IPS DF 4.7 (cell line): Measurements from ENCODE around the gene OR13G1.
"Not testable (repeated sequence)": the region's sequence is repeated elsewhere in the genome, so short reads cannot be mapped to it uniquely, and the experiment has no call there.

Experiments used
- DNase-seq: peaks from one replicate; pipeline ENCODE4 v3.0.0-alpha.2; 2013; ENCODE audit warnings: low spot score; ENCODE audit errors: extremely low read depth

Gene OR13G1

DNA sequence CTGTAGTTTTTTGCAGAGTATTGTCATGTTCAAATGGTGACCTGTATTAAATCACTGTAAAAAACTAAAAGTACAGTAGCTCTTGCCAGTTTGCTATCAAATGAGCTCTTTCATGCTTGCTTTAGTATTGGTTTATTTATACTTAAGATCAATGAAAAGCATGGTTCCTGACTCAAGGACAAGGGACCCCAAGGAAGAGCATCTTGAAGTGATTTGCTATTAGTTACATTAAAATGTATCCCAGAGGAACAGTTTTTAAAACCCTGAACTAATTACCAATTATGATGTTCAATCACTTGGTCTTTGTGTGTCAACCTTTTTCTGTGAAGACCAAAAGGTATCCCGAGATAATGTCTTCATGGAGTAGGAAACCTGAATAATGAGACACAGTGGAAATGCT lies at the start of gene OR13G1:
OR13G1 (minus strand) TSS at position 101 of the 400 bp plus-strand sequence. CDS start 6,698 bp downstream, outside the sequence.
- no peak for DNase-seq

GRCh38 chr1:247721222-247721621 lies 41.7 kb upstream of the OR13G1 start:
- no peak for DNase-seq

GRCh38 chr1:247716546-247716945 lies 37.0 kb upstream of the OR13G1 start, which contains the start of gene OR6F1:
Gene OR6F1 (minus strand): TSS chr1:247716646. CDS start chr1:247712755, 3,891 bp downstream.
- DNase-seq, result no peak

DNA sequence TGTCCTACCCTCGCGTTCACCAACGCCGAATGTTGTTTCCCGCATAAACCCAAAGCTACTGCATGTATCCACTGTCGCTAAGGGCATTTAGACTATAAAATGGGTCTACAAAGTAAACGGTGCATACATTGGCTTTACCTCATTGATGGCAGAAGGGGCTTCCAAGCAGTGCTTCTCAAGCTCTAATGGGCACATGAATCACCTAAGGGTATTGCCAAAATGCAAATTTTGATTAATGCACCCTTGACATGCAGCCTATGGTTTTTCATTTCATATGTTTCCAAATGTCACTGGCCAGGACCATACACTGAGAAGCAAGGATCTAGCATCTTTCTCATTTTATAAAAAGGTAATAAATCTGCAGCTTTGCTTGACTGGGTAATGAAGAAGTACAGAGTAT lies 34.2 kb upstream of the OR13G1 start:
- DNase-seq, result no peak

GRCh38 chr1:247710681-247711080 lies 31.1 kb upstream of the OR13G1 start:
- DNase-seq, result not testable (repeated sequence)

GRCh38 chr1:247701338-247701737 lies 21.8 kb upstream of the OR13G1 start:
- no peak for DNase-seq

GRCh38 chr1:247681288-247681897 lies 1.9 kb upstream of the OR13G1 start:
- DNase-seq, result peak; percentile 79

GRCh38 chr1:247680171-247680570 lies 632 bp upstream of the OR13G1 start:
- no peak for DNase-seq

DNA sequence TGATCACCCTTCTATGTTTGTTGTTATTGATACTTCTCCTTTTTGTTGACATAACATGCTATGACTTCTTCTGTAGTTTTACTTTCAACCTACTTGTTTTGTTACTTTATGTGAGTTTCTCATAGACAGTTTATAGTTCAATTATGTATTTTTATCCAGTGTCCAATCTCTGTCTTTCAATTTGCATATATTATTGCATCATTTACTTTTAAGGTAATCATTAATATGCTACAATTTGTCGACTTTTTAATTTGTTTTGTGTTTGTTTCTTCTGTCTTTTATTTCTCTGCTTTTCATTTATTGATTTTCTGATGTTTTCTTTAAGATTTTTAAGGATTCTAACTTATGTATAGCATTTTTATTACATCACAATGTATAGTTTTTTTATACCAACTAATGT lies 10.3 kb downstream of the OR13G1 start:
- DNase-seq, result no peak

GRCh38 chr1:247656221-247656875 lies 23.2 kb downstream of the OR13G1 start:
- DNase-seq, result no peak

DNA sequence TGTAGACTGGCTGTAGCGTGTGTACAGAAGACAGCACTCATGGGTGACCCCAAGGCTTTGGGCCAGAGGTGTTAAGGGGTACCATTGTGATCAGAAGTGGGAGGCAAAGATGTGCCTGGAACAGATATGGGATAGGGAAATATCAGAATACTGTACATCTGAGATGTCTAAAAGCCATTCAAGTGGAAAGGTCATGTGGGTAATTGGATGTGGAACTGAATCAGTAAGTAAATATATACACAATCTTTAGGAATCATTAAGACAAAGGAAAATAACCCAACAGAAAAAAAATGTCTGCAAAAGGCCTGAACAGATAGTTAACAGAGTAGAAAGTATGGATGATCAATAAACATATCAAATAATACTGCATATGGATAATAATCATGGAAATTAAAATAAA lies 26.5 kb downstream of the OR13G1 start:
- no peak for DNase-seq

DNA sequence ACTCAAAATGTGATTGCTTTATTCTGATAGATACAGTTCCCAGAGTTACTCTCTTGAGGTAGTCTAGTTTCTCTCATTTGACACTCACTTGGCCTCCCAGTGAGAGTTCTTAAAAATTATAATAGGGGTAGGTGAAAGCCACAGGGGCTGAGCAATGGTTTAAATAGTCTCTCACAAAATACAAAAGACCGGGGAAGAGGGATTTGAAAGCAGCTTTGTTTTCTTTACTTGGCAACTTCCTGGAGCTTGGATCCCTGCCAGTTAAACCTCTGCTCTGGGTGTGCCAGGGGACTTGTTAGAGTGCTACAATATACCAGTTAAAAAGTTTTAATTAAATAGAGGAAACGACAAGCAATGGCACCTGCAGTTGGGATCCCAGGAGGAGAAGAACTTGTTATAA lies 31.7 kb downstream of the OR13G1 start:
- no peak for DNase-seq

- DNase-seq, result no peak
Measured at GRCh38 chr1:247646867-247647266, 32.7 kb downstream of the OR13G1 start.

DNA sequence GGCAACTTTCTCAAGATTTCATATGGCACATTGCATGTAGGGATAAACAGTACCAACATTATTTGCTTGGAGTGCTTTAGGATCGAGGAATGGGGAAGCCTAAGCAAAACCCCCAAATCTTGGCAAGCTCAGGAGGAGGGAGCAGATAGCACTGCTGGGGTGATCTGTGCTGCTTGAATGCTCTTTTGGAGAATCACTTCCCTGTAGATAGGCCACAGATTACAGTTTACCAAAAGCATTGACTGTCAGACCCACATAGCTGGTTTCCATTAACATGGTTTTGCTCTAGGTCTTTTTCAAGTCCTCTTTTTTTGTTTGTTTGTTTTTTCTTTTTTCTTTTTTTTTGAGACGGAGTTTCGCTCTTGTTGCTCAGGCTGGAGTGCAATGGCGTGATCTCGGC lies 36.8 kb downstream of the OR13G1 start:
- DNase-seq, result no peak

- DNase-seq, result no peak
Measured at GRCh38 chr1:247639381-247639981, 40.1 kb downstream of the OR13G1 start.

DNA sequence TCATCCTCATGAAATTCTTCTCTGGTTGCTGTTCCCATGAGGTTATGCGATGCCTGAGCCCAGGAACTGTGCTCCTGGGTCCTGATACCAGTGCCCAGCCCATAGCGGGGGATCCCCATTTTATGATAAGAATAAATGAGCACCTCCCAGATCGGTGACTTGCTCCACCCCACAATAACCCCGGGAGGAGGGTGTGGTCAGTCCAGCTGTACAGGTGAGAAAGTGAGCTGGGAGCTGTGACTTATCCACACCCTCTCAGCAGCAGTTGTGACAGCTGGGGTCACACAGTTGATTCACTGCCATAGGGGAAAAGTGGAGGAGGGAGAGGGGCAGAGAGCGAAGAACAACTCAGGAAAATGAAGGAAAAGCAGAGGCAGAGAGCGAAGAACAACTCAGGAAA lies 40.8 kb downstream of the OR13G1 start:
- no peak for DNase-seq

DNA sequence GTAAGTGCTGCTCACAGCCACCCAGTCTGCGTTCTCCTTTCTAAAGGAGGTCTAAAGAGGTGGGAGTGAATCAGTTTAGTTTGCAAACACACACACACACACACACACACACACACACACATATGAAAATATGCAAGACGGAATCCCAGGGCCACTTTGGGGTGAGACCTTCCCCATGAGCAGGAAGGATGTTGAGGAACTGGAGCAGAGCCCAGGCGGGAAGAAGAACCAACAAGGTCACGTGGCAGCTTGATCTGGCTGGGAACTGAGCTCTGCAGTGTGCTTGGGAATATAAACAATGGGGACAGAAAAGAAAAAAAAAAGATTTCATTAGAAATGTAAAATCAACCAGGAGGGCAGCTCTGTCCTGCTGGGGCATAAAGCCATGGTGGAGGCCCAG lies 41.5 kb downstream of the OR13G1 start:
- DNase-seq, result no peak

DNA sequence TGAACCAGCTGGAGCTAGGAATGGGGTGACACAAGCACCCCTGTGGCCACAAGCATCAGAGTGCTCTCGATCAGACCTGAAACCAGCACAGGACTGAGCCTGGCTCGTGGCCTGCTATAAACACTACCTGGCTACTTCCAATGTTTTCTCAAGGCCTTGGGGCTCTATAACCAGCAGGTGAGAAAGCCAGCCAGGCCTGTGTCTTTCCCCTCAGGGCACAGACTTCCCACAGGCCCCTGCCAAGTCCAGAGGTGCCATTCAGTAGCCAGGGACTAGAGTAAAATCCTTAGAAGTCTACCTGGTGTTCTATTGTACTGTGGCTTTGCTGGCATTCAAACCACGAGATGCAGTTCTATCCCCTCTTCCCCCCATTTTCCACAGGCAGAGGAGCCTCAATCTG lies 51.6 kb downstream of the OR13G1 start:
- DNase-seq, result no peak
